A549 treated with AZD9567 at 1 μM for 4 hours (cell line): ENCODE results near the gene SKA3. TPM values are rescaled to one million over a fixed set of nuclear protein-coding genes. Genes with fewer than 3 reads are reported as not detected.

Experiments used
- total RNA-seq: library from RNA; stranded (reverse); fragments of 200-300 nt; extraction: Qiagen RNA extraction; gene quantifications from 5 replicates; pipeline ENCODE4 v1.2.3, GENCODE V29; 2022; ENCODE audit not compliant: insufficient read depth

The SKA3 gene
- 12.5 to 15.2 TPM (median 14.3 TPM) in 5 replicates for total RNA-seq

DNA sequence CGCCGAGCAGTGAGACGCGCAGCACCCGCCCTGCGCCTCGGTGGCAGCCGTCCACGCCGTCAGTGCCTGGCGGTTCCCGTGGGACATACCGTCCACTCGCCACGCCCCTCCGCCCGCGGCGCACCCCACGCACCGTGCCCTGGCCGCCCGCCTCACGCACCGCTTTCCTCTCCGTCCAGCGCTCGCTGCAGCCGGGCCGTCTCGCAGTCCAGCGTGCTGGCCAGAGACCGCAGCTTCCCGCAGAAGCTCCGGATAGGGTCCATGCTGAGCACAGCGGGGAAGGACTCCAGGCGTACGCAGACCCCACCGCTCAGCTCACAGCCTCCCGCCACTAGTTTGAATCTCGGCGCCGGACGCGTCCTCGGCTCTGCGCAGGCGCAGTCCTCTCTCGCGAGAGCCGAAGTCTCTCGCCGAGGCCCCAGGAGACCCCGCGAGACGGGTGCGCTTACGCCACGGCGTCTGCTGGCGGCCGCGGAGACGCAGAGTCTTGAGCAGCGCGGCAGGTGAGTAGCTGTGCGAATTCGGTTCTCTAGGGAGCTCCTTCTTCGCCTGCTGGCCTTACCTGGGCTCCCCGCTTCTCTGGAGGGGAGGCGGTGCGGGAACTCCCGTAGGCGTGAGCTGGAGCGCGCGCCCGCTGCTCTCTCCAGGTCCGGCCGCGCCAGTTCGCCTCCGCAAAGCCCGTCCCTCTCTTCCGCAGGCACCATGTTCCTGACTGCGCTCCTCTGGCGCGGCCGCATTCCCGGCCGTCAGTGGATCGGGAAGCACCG lies at the start of gene SKA3, which contains the start of gene MRPL57:
Gene SKA3, minus strand, starts transcription at position 338 of the 767 bp plus-strand sequence. Its CDS starts 75 bp downstream, at position 263.
Gene MRPL57, plus strand, starts transcription at position 444 of the 767 bp plus-strand sequence. Its CDS starts 259 bp downstream, at position 703.

Other genes with a start within 250 kb of the SKA3 start
- gene LATS2, start 115.0 kb downstream of the SKA3 start, total RNA-seq, result 9.2 to 12.1 TPM (median 10.4 TPM) in 5 replicates
- gene SAP18, start 36.4 kb downstream of the SKA3 start, total RNA-seq, result 147 to 167 TPM (median 153 TPM) in 5 replicates
- 24.4 to 25.7 TPM (median 25.4 TPM) in 5 replicates for gene MRPL57, start 106 bp upstream of the SKA3 start, total RNA-seq